Measurements from ENCODE around the gene TSC22D1. TPM values are rescaled to one million over a fixed set of nuclear protein-coding genes. Genes with fewer than 3 reads are reported as not detected.

Gene TSC22D1
- total RNA-seq, 4 donors from 2014 or later: 119 to 325 (median 193) TPM

- in situ Hi-C loops (cut with MboI; ENCODE audit: low sequenced_read_pairs in 4 of 4): no loop called here
- no peak for DNase-seq
- no peak for TF ChIP-seq CTCF (IDR thresholded peaks at IDR 0.05 in 4 of 5, conservative IDR thresholded peaks at IDR 0.05 in 1 of 5)
- TF ChIP-seq POLR2A (IDR thresholded peaks at IDR 0.05): no peak
Measured at GRCh38 chr13:44385401-44385800, 190.7 kb downstream of the TSC22D1 start.

GRCh38 chr13:44384778-44385177 is 191.4 kb downstream of the TSC22D1 start:
- in situ Hi-C loops (cut with MboI; ENCODE audit: low sequenced_read_pairs in 4 of 4): no loop called here
- intact Hi-C loops (cut with DNase I; ENCODE audit: low total_unique reads): loop anchor here (5.0 kb wide), 1 partner anchor 52 kb away; no protein-coding TSS in a partner anchor
- no peak overlapping the region for H3K27ac ChIP-seq
- no peak for TF ChIP-seq CTCF (IDR thresholded peaks at IDR 0.05 in 4 of 5, conservative IDR thresholded peaks at IDR 0.05 in 1 of 5)
- TF ChIP-seq POLR2A (IDR thresholded peaks at IDR 0.05): no peak
- no peak overlapping the region for H3K4me3 ChIP-seq
- no peaks in the 10 kb centered on the region for H3K27me3 ChIP-seq
- no peaks in the 10 kb centered on the region for H3K9me3 ChIP-seq
- H3K36me3 ChIP-seq: no peaks in the 10 kb centered on the region
- H3K4me1 ChIP-seq: peaks cover 6% of the 10 kb centered on the region in 2 donors
- DNase-seq (no peak), ATAC-seq (no peak)

More at GRCh38 chr13:44385401-44385800, 190.7 kb downstream of the TSC22D1 start:
- Histone ChIP-seq H3K27me3 (no peaks in the 10 kb centered on the region), H3K36me3 (no peaks in the 10 kb centered on the region), H3K9me3 (no peaks in the 10 kb centered on the region), H3K27ac (no peak overlapping the region), H3K4me3 (no peak overlapping the region), H3K4me1 (peaks cover 6% of the 10 kb centered on the region in 2 donors)
- intact Hi-C loops (cut with DNase I; ENCODE audit: low total_unique reads): no loop called here
- ATAC-seq: no peak

GRCh38 chr13:44383945-44384344 is 192.2 kb downstream of the TSC22D1 start:
- H3K4me3 ChIP-seq: no peak overlapping the region
- no peak for DNase-seq
- intact Hi-C loops (cut with DNase I; ENCODE audit: low total_unique reads): loop anchor here (5.0 kb wide), 1 partner anchor 52 kb away; no protein-coding TSS in a partner anchor
- peak; percentile 97 for ATAC-seq
- H3K4me1 ChIP-seq: peaks cover 6% of the 10 kb centered on the region in 2 donors
- H3K36me3 ChIP-seq: no peaks in the 10 kb centered on the region
- peak overlapping the region in 3 of 4 donors; percentile 20 to 64 (median 32) for H3K27ac ChIP-seq
- in situ Hi-C loops (cut with MboI; ENCODE audit: low sequenced_read_pairs in 4 of 4): no loop called here
- H3K27me3 ChIP-seq: no peaks in the 10 kb centered on the region
- TF ChIP-seq POLR2A (IDR thresholded peaks at IDR 0.05) (no peak), CTCF (IDR thresholded peaks at IDR 0.05 in 4 of 5, conservative IDR thresholded peaks at IDR 0.05 in 1 of 5) (no peak)
- H3K9me3 ChIP-seq: no peaks in the 10 kb centered on the region

DNA sequence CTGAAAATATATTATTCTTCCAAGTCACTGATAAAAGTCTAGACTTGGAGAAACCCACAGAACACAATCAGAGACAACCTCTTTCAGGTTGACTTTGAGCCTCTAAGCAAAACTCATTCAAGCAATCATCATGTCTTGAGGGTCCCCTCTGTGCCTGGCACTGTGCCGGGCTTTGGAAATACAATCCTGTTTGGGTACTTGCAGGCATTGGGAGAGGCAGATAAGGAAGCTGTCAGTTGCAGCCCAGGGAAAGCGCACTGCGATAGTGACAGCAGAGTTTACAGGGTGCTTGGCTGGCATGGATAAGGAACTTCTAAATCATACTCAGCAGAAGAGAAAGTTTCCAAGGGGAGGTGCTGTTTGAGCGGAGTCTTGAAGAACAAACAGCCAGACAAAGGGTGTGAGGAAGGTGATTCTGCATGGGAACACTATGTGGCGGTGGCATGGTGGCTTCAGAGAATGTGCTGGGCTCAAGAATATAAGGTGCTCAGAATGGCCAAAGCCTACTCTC is 193.4 kb downstream of the TSC22D1 start:
- no peak for DNase-seq
- no peak for ATAC-seq
- Histone ChIP-seq H3K4me1 (peaks cover 6% of the 10 kb centered on the region in 2 donors), H3K4me3 (no peak overlapping the region), H3K27ac (no peak overlapping the region), H3K36me3 (no peaks in the 10 kb centered on the region), H3K9me3 (no peaks in the 10 kb centered on the region), H3K27me3 (no peaks in the 10 kb centered on the region)
- intact Hi-C loops (cut with DNase I; ENCODE audit: low total_unique reads): loop anchor here (5.0 kb wide), 1 partner anchor 50 kb away; no protein-coding TSS in a partner anchor
- in situ Hi-C loops (cut with MboI; ENCODE audit: low sequenced_read_pairs in 4 of 4): no loop called here
- TF ChIP-seq POLR2A (IDR thresholded peaks at IDR 0.05) (no peak), CTCF (IDR thresholded peaks at IDR 0.05 in 4 of 5, conservative IDR thresholded peaks at IDR 0.05 in 1 of 5) (no peak)

Other genes with a start within 250 kb of the TSC22D1 start
- 1 to 10 TPM in 3 of 4 donors, under 1 TPM in 1; 0.76 to 3.7 (median 1.7) TPM for gene SERP2, start 202.5 kb downstream of the TSC22D1 start, total RNA-seq

Data from gastrocnemius medialis (tissue), 4 donors.